ENCODE data around the gene FARP1.

The FARP1 gene

DNA sequence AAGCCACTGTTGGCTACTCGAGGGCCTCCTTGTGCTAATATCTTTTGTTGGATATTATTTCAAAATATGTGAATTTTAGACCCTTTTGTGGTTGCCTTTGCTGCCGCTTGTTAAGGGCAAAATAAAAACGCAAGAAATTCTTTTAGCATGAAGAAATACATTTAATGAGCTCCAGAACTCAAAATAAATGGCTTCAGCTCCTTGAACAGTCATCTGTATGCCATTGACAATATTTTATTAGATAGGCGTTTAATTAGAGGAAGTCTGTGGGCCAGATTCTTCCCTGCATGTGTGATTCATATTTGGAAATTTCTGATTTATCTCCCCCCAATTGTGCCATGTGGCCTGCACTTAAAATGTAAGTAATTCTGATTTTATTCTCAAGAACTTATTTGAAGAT, 256.9 kb downstream of the FARP1 start:
- TF ChIP-seq, protein P1, sequence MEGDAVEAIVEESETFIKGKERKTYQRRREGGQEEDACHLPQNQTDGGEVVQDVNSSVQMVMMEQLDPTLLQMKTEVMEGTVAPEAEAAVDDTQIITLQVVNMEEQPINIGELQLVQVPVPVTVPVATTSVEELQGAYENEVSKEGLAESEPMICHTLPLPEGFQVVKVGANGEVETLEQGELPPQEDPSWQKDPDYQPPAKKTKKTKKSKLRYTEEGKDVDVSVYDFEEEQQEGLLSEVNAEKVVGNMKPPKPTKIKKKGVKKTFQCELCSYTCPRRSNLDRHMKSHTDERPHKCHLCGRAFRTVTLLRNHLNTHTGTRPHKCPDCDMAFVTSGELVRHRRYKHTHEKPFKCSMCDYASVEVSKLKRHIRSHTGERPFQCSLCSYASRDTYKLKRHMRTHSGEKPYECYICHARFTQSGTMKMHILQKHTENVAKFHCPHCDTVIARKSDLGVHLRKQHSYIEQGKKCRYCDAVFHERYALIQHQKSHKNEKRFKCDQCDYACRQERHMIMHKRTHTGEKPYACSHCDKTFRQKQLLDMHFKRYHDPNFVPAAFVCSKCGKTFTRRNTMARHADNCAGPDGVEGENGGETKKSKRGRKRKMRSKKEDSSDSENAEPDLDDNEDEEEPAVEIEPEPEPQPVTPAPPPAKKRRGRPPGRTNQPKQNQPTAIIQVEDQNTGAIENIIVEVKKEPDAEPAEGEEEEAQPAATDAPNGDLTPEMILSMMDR (IDR thresholded peaks at IDR 0.05; ENCODE audit: low read depth, low read length, missing control alignments) = no peak
- in situ Hi-C loops (cut with HindIII; ENCODE audit: low sequenced_read_pairs) = no loop called here
- H3K4me3 ChIP-seq (ENCODE audit: low read depth, low read length) = no peak overlapping the region
- DNase-seq (ENCODE audit: low read depth) = no peak

DNA sequence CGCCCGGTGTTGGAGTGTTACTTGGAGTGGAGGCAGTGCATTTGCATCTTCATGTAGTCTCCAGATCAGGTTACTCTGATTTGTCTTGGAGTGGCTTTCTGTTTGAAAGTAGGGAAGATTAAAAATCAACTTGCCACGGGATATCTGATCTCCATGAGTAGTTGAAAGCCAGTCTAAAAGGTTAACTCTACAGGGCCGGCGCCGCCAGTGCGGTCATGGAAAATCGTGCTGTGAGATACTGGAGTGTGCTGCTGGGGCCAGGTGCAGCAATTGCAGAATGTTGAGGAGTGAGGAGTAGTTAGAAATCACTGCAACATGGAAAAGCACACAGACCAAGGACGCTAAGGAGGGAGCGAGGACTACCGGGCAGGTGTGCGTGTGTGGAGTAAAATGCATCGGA, 259.0 kb downstream of the FARP1 start:
- in situ Hi-C loops (cut with HindIII; ENCODE audit: low sequenced_read_pairs) = no loop called here

DNA sequence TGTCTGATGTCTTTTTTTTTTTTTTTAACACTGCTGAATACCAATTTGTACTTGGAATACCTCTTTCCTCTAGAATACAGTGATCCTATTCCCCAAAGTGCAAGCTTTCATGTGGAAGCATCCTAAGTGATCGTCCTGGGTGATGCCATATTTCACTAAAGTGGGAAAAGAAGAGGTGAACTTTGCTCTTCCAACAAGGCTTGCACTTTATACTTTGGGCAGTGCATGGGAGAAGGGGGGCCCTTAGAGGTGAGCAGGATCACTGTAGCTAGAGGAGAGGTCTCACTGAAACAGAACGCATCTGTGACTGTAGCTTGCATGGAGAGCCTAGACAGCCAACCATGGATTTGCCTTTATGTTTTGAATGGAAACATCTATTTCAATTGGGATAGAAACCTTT, 260.2 kb downstream of the FARP1 start:
- DNase-seq (ENCODE audit: low read depth) = no peak
- TF ChIP-seq, protein P1 (IDR thresholded peaks at IDR 0.05; ENCODE audit: low read depth, low read length, missing control alignments) = no peak
- in situ Hi-C loops (cut with HindIII; ENCODE audit: low sequenced_read_pairs) = no loop called here
- H3K4me3 ChIP-seq (ENCODE audit: low read depth, low read length) = no peak overlapping the region

More for the DNA sequence above, 259.0 kb downstream of the FARP1 start:
- H3K4me3 ChIP-seq (ENCODE audit: low read depth, low read length) = no peak overlapping the region
- TF ChIP-seq, protein P1 (IDR thresholded peaks at IDR 0.05; ENCODE audit: low read depth, low read length, missing control alignments) = no peak
- no peak for DNase-seq (ENCODE audit: low read depth)

DNA sequence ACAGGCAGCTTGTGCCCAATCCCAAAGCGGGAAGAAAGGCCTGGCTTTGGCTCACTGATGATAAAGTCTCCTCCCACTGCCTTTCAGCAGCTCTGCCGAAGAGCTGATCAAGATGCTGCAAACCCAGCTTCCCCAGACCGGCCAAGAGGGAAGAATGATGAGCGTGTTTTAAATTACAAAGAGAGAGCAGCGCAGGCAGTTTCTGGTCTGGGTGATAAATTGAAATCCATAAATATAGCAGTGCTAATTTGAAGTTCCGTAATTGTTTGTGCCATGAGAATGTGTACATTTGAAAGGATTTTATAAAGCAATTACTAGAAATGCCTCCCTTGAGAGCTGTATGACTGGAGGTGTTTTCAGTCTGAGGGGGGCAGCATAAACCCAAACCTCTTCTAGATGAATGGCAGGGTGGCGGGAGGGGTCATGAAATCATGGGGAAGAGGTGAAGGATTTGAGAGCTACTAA, 262.2 kb downstream of the FARP1 start:
- DNase-seq (ENCODE audit: low read depth) = no peak
- in situ Hi-C loops (cut with HindIII; ENCODE audit: low sequenced_read_pairs) = no loop called here
- TF ChIP-seq, protein P1 (IDR thresholded peaks at IDR 0.05; ENCODE audit: low read depth, low read length, missing control alignments) = no peak
- no peak overlapping the region for H3K4me3 ChIP-seq (ENCODE audit: low read depth, low read length)

DNA sequence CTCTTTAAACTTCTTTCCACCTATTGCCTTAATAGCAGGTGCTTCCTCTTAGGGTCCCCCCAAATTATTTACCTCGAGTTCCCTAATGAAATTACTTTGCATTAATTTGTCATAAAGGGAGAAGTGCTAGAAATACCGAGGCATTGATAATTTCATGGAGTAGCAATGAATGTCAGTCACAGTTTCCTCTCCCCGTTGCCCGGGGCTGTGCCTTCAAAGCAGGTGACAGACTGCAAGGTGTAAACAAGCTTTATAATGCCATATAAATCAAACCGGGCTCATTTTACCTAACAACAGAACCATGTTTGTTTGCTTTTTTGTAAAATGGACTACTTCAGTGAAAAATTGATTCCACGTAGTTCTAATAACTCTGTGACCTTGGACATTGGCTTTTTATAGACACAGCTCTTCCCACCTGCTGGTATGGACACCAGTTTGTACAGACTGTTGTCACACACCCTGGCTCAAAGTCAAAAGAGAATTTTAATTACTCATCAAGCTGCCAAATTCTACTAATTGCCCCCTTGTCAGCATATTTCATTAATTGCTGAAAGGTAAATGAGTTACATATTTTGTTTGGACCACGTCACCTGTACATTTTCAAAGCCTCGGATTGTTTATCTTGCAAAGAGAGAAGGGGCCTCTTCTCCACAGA, 262.9 kb downstream of the FARP1 start:
- TF ChIP-seq, protein P1 (IDR thresholded peaks at IDR 0.05; ENCODE audit: low read depth, low read length, missing control alignments) = no peak
- no peak overlapping the region for H3K4me3 ChIP-seq (ENCODE audit: low read depth, low read length)
- no peak for DNase-seq (ENCODE audit: low read depth)
- in situ Hi-C loops (cut with HindIII; ENCODE audit: low sequenced_read_pairs) = no loop called here

DNA sequence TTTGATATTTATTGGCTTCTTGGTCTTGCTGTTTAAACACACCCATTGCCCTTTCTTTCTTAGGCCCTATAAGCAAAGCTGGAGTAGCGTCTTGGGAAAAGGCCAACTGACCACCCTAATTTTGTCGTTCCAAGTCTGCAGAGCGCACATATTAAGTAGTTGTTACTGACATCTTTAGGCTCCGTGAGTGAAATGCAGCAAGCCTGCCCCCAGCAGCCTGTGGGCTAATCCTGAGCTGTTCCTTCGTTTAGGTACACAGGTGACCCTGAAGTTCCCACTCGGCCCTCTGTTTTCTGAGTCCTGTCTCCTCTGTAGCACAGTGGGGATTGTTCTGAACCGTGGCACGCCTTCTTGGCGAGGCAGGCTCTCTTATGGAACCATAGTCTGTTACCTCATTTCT, 263.5 kb downstream of the FARP1 start:
- TF ChIP-seq, protein P1 (IDR thresholded peaks at IDR 0.05; ENCODE audit: low read depth, low read length, missing control alignments) = no peak
- in situ Hi-C loops (cut with HindIII; ENCODE audit: low sequenced_read_pairs) = no loop called here
- no peak overlapping the region for H3K4me3 ChIP-seq (ENCODE audit: low read depth, low read length)
- DNase-seq (ENCODE audit: low read depth) = no peak
